ENCODE data around the gene TIMM23.

DNA sequence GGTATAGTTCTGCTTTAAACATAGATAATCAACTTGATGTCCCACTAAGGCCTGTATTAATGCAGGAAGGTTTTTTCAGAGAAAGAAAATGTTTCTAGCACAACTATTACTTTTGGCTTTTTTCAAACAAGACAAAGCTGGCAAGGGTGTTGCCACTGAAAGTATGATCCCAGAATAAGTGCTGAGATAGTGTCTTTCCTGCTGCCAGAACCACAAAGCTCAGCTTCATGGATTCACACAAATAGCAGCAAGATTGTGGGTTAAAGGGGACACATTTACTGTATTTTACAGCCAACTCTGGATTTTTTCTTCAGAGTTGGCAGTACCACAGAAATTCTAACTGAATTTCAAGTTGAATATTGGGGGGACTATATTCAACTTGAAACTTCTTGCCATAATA is 53.8 kb downstream of the TIMM23 start:
- TF ChIP-seq CTCF (IDR thresholded peaks at IDR 0.05; ENCODE audit: insufficient read depth, low read depth, low read length), result no peak
- no peak for TF ChIP-seq EZH2 (IDR thresholded peaks at IDR 0.05; ENCODE audit: insufficient read depth, low read length)

Measured in astrocyte (in vitro differentiated cells and primary cell).